HG03565 (cell line): ENCODE measurements around the gene IFI27L2.
A peak's percentile ranks its signal among the peaks of the same experiment; 100 is the strongest.

ENCODE experiments used
- ATAC-seq: cut with Tn5 transposase; IDR thresholded peaks from one replicate; pipeline ENCODE4 v1.9.1; 2021; ENCODE audit warnings: mild to moderate bottlenecking, moderate library complexity; ENCODE audit not compliant: unreplicated experiment

The IFI27L2 gene

GRCh38 chr14:94103554-94104150 lies 25.8 kb downstream of the IFI27L2 start:
- ATAC-seq: no peak

- ATAC-seq: no peak
These were observed 26.5 kb downstream of the IFI27L2 start for GRCh38 chr14:94102768-94103482.

- ATAC-seq: no peak
These were observed 27.7 kb downstream of the IFI27L2 start for GRCh38 chr14:94101748-94102147.

DNA sequence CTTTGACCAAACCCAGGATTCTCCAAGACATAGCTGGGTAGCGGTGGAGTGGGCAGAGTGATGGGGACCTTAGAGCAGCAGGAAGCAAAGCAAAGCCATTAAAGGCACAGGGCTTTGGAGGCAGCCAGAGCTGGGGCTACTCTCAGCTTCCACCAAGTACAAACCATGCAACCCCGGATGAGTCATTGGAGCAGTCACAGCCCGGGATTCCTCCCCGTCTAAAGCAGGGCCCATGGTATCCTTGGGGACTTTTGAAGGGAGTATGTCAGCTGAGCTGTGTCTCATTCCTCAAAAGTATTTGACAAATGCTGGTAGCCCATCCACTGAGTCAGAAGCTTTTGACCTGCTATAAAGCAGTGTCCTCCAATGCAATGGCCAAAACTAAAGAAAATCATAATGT lies 28.6 kb downstream of the IFI27L2 start:
- no peak for ATAC-seq

DNA sequence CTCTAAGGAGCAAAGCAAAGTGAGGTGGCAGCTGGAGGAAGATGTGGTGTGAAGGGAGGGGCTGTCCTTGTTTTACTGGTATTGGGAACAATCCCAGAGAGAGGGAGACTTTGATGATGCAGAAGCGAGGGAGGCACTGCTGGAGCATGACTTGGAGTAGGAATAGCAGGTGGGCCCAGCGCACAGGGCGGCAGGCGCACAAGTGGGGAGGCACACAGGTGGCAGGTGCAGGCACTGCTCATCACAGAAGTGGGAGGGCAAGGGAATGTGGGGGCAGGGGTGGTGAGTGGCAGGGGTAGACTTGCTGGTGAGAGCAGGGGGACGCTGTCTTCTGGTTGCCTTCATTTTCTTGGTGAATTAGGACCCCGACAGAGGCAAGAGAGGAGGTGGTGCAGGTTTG lies 30.4 kb downstream of the IFI27L2 start:
- no peak for ATAC-seq

- no peak for ATAC-seq
These were observed 30.9 kb downstream of the IFI27L2 start for GRCh38 chr14:94098326-94098992.

DNA sequence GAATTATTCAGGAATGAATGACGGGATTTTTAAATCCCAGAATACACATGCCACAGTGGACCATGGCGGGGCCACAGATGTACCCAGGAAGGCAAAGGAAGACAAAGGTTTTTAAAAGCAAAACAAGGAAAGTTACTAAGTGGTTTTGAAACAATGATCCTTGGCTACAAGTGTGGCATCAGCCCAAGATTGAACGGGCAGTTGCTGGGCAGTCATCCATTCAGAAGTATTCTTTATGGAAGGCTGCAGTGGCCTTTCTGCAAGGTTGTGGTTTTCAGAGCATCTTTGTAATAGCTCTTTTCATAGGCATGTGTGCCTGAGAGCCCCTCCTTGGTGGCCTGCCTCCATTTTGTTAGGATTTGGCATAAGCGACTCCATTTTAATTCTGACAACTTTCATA lies 32.3 kb downstream of the IFI27L2 start:
- ATAC-seq: no peak

- ATAC-seq: no peak
These were observed 36.0 kb downstream of the IFI27L2 start for GRCh38 chr14:94093418-94093817.

GRCh38 chr14:94089479-94089878 lies 39.9 kb downstream of the IFI27L2 start:
- no peak for ATAC-seq

GRCh38 chr14:94088516-94088915 lies 40.9 kb downstream of the IFI27L2 start:
- no peak for ATAC-seq

- ATAC-seq: no peak
These were observed 41.5 kb downstream of the IFI27L2 start for GRCh38 chr14:94087891-94088290.

GRCh38 chr14:94081386-94081820 lies 48.0 kb downstream of the IFI27L2 start:
- ATAC-seq: no peak

- peak; percentile 99 for ATAC-seq
These were observed 48.6 kb downstream of the IFI27L2 start, which contains the start of the genes DDX24 and IFI27L1 for GRCh38 chr14:94080621-94081385. TSS of gene DDX24 (minus strand) at chr14:94081202. CDS start at chr14:94079742, 1,460 bp downstream. TSS of gene IFI27L1 (plus strand) at chr14:94081310. CDS start at chr14:94096938, 15,628 bp downstream.

DNA sequence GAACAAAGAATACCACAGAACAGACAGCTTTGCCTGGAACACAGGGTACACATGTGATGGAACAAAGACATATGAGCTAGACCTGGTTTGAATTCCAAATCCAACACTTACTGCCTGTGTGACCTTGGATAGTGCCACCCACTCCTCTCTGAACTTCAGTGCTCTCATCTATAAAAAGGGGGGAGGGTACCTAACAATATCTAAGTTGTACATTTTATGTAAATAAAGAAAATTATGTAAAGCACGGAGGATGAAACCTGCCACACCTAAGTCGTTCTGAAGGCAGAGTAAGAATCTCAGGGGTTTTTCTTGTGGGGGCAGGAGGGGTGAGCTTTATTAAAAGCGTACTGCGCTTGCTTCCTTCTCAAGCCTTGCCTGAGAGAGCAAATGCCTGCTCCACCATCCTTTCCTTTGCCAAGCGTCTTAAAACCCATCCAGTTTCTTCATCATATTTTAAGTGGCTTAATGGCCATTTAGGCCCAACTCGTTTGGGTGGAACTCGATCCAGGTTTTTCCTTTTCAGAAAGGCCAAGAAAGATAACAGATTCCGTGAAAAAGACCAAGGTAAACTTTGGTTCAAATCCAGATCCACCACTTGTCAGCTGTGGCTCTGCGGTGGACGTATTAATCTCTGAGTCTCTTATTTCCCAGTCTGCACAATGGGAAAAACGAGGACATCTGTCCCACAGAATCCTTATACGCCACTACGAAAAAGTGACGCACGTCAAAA lies 49.3 kb downstream of the IFI27L2 start:
- no peak for ATAC-seq

DNA sequence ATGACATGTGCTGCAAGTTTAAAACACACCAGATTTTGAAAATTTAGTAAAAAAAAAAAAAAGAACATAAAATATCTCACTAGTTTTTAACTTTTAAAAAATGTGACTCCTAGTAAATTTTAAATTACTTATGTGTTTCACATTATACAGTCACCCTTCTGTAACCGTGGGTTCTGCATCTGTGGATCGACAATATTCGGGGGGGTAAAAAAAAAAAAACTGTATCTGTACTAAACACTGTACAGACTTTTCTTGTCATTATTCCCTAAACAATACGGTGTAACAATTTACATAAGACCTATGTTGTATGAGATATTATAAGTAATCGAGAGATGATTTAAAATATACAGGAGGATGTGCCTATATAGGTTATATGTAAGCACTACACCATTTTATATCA lies 51.6 kb downstream of the IFI27L2 start:
- no peak for ATAC-seq
